Measurements from ENCODE around the gene LRMDA. TPM values are rescaled to one million over a fixed set of nuclear protein-coding genes. Genes with fewer than 3 reads are reported as not detected.

Gene LRMDA
- total RNA-seq, 4 donors from 2014 or later = 0.76 to 6.4 (median 1.3) TPM

- DNase-seq (ENCODE audit: low spot score in 2 of 2) = peak in 1 of 2 donors; percentile 59
- no peak overlapping the region for H3K4me3 ChIP-seq (ENCODE audit: low read depth, poor library complexity, severe bottlenecking)
- TF ChIP-seq POLR2A (IDR thresholded peaks at IDR 0.05) = no peak
- no peak for TF ChIP-seq CTCF (IDR thresholded peaks at IDR 0.05)
- intact Hi-C loops (cut with DNase I; ENCODE audit: low total_unique reads) = no loop called here
- 61 to 64% methylated on average over 7 of the region's 7 CpGs for WGBS, 2 donors
Observed at GRCh38 chr10:75770626-75771081, 339.2 kb downstream of the LRMDA start.

GRCh38 chr10:75771606-75772005 lies 340.2 kb downstream of the LRMDA start:
- 46 to 53% methylated on average over 1 of the region's 1 CpG for WGBS, 2 donors
- intact Hi-C loops (cut with DNase I; ENCODE audit: low total_unique reads) = no loop called here
- no peak for DNase-seq (ENCODE audit: low spot score in 2 of 2)
- TF ChIP-seq POLR2A (IDR thresholded peaks at IDR 0.05) (no peak), CTCF (IDR thresholded peaks at IDR 0.05) (no peak)
- no peak overlapping the region for H3K4me3 ChIP-seq (ENCODE audit: low read depth, poor library complexity, severe bottlenecking)

- WGBS, 2 donors = 65 to 70% methylated on average over 8 of the region's 8 CpGs
- TF ChIP-seq POLR2A (IDR thresholded peaks at IDR 0.05) (no peak), CTCF (IDR thresholded peaks at IDR 0.05) (no peak)
- intact Hi-C loops (cut with DNase I; ENCODE audit: low total_unique reads) = no loop called here
- H3K4me3 ChIP-seq (ENCODE audit: low read depth, poor library complexity, severe bottlenecking) = no peak overlapping the region
- no peak for DNase-seq (ENCODE audit: low spot score in 2 of 2)
Observed at GRCh38 chr10:75772153-75772887, 340.9 kb downstream of the LRMDA start.

GRCh38 chr10:75773231-75773780 lies 341.9 kb downstream of the LRMDA start:
- WGBS, 2 donors = 88 to 92% methylated on average over 5 of the region's 5 CpGs
- TF ChIP-seq POLR2A (IDR thresholded peaks at IDR 0.05) (no peak), CTCF (IDR thresholded peaks at IDR 0.05) (no peak)
- no peak for DNase-seq (ENCODE audit: low spot score in 2 of 2)
- no peak overlapping the region for H3K4me3 ChIP-seq (ENCODE audit: low read depth, poor library complexity, severe bottlenecking)
- intact Hi-C loops (cut with DNase I; ENCODE audit: low total_unique reads) = no loop called here

- intact Hi-C loops (cut with DNase I; ENCODE audit: low total_unique reads) = no loop called here
- 62 to 71% methylated on average over 3 of the region's 3 CpGs for WGBS, 2 donors
- DNase-seq (ENCODE audit: low spot score in 2 of 2) = no peak
- no peak overlapping the region for H3K4me3 ChIP-seq (ENCODE audit: low read depth, poor library complexity, severe bottlenecking)
- TF ChIP-seq CTCF (IDR thresholded peaks at IDR 0.05) (no peak), POLR2A (IDR thresholded peaks at IDR 0.05) (no peak)
Observed at GRCh38 chr10:75773813-75774782, 342.7 kb downstream of the LRMDA start.
